Measurements from ENCODE around the gene PREP. TPM values are rescaled to one million over a fixed set of nuclear protein-coding genes. Genes with fewer than 3 reads are reported as not detected.
"Not testable (repeated sequence)": the region's sequence is repeated elsewhere in the genome, so short reads cannot be mapped to it uniquely, and the experiment has no call there.

The PREP gene
- total RNA-seq, 4 donors from 2014 or later: 9.7 to 29.6 (median 17.1) TPM

GRCh38 chr6:105250533-105250932 is 152.3 kb downstream of the PREP start:
- Histone ChIP-seq H3K4me3 (no peak overlapping the region), H3K9me3 (no peaks in the 10 kb centered on the region), H3K36me3 (no peaks in the 10 kb centered on the region), H3K27ac (no peak overlapping the region), H3K27me3 (no peaks in the 10 kb centered on the region), H3K4me1 (no peaks in the 10 kb centered on the region)
- intact Hi-C loops (cut with DNase I; ENCODE audit: low total_unique reads): no loop called here
- no peak for DNase-seq
- TF ChIP-seq CTCF (IDR thresholded peaks at IDR 0.05) (no peak), POLR2A (IDR thresholded peaks at IDR 0.05) (no peak)

DNA sequence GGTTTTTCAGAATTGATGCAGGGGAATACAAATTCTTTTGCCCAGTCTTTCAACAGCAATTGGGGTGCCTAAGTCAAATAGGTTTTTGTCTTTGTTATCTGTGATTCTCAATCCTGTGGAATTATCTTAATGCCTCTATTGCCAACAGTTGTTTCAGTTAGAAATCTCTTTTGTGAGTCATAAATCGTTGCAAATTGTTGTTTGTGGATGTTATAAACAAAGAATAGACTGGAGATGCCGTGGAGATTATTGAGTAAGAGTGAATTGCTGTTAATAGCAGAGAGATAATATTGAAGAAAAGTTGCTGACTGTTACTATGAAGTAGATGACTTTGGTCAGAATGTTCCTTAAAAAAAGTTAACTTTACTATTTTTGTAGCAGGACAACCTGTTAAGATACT is 159.4 kb downstream of the PREP start:
- no peak for DNase-seq
- Histone ChIP-seq H3K36me3 (no peaks in the 10 kb centered on the region), H3K27me3 (no peaks in the 10 kb centered on the region), H3K4me1 (no peaks in the 10 kb centered on the region), H3K9me3 (no peaks in the 10 kb centered on the region), H3K27ac (no peak overlapping the region), H3K4me3 (no peak overlapping the region)
- intact Hi-C loops (cut with DNase I; ENCODE audit: low total_unique reads): no loop called here
- no peak for TF ChIP-seq POLR2A (IDR thresholded peaks at IDR 0.05)
- TF ChIP-seq CTCF (IDR thresholded peaks at IDR 0.05): no peak

- H3K9me3 ChIP-seq: no peaks in the 10 kb centered on the region
- intact Hi-C loops (cut with DNase I; ENCODE audit: low total_unique reads): no loop called here
- DNase-seq: no peak
These were observed 167.7 kb downstream of the PREP start for GRCh38 chr6:105235155-105235554.

DNA sequence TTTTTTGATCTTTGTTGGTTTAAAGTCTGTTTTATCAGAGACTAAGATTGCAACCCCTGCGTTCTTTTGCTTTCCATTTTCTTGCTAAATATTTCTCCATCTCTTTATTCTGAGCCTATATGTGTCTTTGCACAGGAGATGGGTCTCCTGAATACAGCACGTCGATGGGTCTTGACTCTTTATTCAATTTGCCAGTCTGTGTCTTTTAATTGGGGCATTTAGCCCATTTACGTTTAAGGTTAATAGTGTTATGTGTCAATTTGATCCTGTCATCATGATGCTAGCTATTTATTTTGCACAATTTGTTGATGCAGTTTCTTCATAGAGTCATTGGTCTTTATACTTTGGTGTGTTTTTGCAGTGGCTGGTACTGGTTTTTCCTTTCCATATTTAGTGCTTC is 171.1 kb downstream of the PREP start:
- DNase-seq; H3K9me3 ChIP-seq; H3K4me1 ChIP-seq; H3K4me3 ChIP-seq; intact Hi-C loops (cut with DNase I; ENCODE audit: low total_unique reads); H3K27me3 ChIP-seq; H3K27ac ChIP-seq; H3K36me3 ChIP-seq: not testable (repeated sequence)

More at GRCh38 chr6:105235155-105235554, 167.7 kb downstream of the PREP start:
- H3K27ac ChIP-seq: no peak overlapping the region
- no peak for TF ChIP-seq POLR2A (IDR thresholded peaks at IDR 0.05)
- no peak for TF ChIP-seq CTCF (IDR thresholded peaks at IDR 0.05)
- H3K27me3 ChIP-seq: no peaks in the 10 kb centered on the region
- no peak overlapping the region for H3K4me3 ChIP-seq
- no peaks in the 10 kb centered on the region for H3K4me1 ChIP-seq
- H3K36me3 ChIP-seq: no peaks in the 10 kb centered on the region

Other genes with a start within 250 kb of the PREP start
- gene POPDC3, start 223.1 kb downstream of the PREP start, total RNA-seq: under 1 TPM in 2 of 4 donors, not detected in 2; 0.35 to 0.79 TPM